Testis (tissue), 3 donors: ENCODE measurements around the gene LAIR1. TPM values are rescaled to one million over a fixed set of nuclear protein-coding genes. Genes with fewer than 3 reads are reported as not detected.
"Not testable (repeated sequence)": the region's sequence is repeated elsewhere in the genome, so short reads cannot be mapped to it uniquely, and the experiment has no call there.

Experiments used
- DNase-seq: peaks from one replicate; pipeline ENCODE4 v3.0.0-alpha.2; 2019
- H3K27ac ChIP-seq, 2 donors: fragments of 200-600 bp; sonication (generic); one replicate each; pipeline ENCODE4 v1.5.1; 2019
- H3K27me3 ChIP-seq: fragments of 200-600 bp; sonication (generic); one replicate; pipeline ENCODE4 v1.5.1; 2019
- H3K36me3 ChIP-seq: fragments of 200-600 bp; sonication (generic); one replicate; pipeline ENCODE4 v1.5.1; 2017; ENCODE audit warnings: low read depth; ENCODE audit errors: missing control alignments
- H3K4me1 ChIP-seq: fragments of 200-600 bp; sonication (generic); one replicate; pipeline ENCODE4 v1.5.1; 2019
- H3K4me3 ChIP-seq, 2 donors: fragments of 200-600 bp; sonication (generic); one replicate each; pipeline ENCODE4 v1.5.1; 2017 to 2019
- H3K9me3 ChIP-seq: fragments of 200-600 bp; sonication (generic); one replicate; pipeline ENCODE4 v1.5.1; 2017
- CTCF ChIP-seq, 3 experiments: fragments of 450-650 bp in 2 of 3; fragments of 200-600 bp in 1 of 3; sonication (generic) in 1 of 3; IDR thresholded peaks; one replicate each; pipeline ENCODE4 v1.5.1; 2016 to 2019; ENCODE audit warnings: antibody characterized with exemption in 3 of 3, mild to moderate bottlenecking in 2 of 3, moderate library complexity in 1 of 3
- POLR2A ChIP-seq: fragments of 450-650 bp; IDR thresholded peaks from one replicate; pipeline ENCODE4 v1.6.1; 2017; ENCODE audit warnings: antibody characterized with exemption, mild to moderate bottlenecking, moderate library complexity
- WGBS, 2 donors: methylation state at CpG; one replicate each; pipeline ENCODE4 v1.1.5; 2018; 5-methylcytosine and 5-hydroxymethylcytosine counted together
- intact Hi-C: fragments of 100-400 bp; cut with DNase I; formaldehyde crosslinking; loops from one replicate; pipeline ENCODE4 v1.15.1; 2023; ENCODE audit warnings: low total_unique reads
- polyA plus RNA-seq: library from polyadenylated mRNA; stranded (reverse); fragments of 350-450 nt; fragmentation: Illumina TruSeq; extraction: RNeasy Lipid Tissue Mini Kit (QIAGEN cat#74804); gene quantifications from one replicate; pipeline ENCODE4 v1.2.3, GENCODE V29; 2014; ENCODE audit warnings: low read depth, low replicate concordance; ENCODE audit not compliant: insufficient read depth
- total RNA-seq, 2 donors: library from RNA; depleted of rRNA; stranded (reverse); fragments of >200 nt; gene quantifications; one replicate each; pipeline ENCODE4 v1.2.3, GENCODE V29; 2016

The LAIR1 gene
- total and polyA plus RNA-seq, 3 donors from 2014 or later, result 6.4 to 13.4 (median 7.1) TPM

- H3K27me3 ChIP-seq, H3K4me3 ChIP-seq, intact Hi-C loops, H3K36me3 ChIP-seq, H3K9me3 ChIP-seq, H3K27ac ChIP-seq, H3K4me1 ChIP-seq: not testable (repeated sequence)
- DNase-seq, result peak; percentile 50
- WGBS, 2 donors, result 8 to 19% methylated on average over 9 to 19 of the region's 21 CpGs
Measured at GRCh38 chr19:54359149-54359820, 5.4 kb downstream of the LAIR1 start.

- WGBS, 2 donors, result 60 to 80% methylated on average over 4 to 16 of the region's 16 CpGs
- no peaks in the 10 kb centered on the region for H3K36me3 ChIP-seq
- H3K27ac ChIP-seq, result no peak overlapping the region
- H3K4me1 ChIP-seq, result no peaks in the 10 kb centered on the region
- TF ChIP-seq CTCF (IDR thresholded peaks at IDR 0.05) (no peak), POLR2A (no peak)
- no peaks in the 10 kb centered on the region for H3K27me3 ChIP-seq
- intact Hi-C loops, result no loop called here
- DNase-seq, result no peak
- H3K4me3 ChIP-seq, result no peak overlapping the region
- H3K9me3 ChIP-seq, result no peaks in the 10 kb centered on the region
Measured at GRCh38 chr19:54357381-54357780, 7.3 kb downstream of the LAIR1 start.

GRCh38 chr19:54356444-54357056, 8.2 kb downstream of the LAIR1 start:
- no peak for TF ChIP-seq POLR2A
- no peak for TF ChIP-seq CTCF (IDR thresholded peaks at IDR 0.05)
- Histone ChIP-seq H3K27ac (no peak overlapping the region), H3K4me3 (no peak overlapping the region), H3K4me1 (no peaks in the 10 kb centered on the region), H3K27me3 (no peaks in the 10 kb centered on the region), H3K36me3 (no peaks in the 10 kb centered on the region), H3K9me3 (no peaks in the 10 kb centered on the region)
- no peak for DNase-seq
- WGBS, 2 donors, result 73 to 74% methylated on average over 12 of the region's 12 CpGs
- intact Hi-C loops, result no loop called here

GRCh38 chr19:54355675-54356074, 9.1 kb downstream of the LAIR1 start:
- H3K36me3 ChIP-seq, result no peaks in the 10 kb centered on the region
- TF ChIP-seq POLR2A, result no peak
- no peak for TF ChIP-seq CTCF (IDR thresholded peaks at IDR 0.05)
- no peak overlapping the region for H3K4me3 ChIP-seq
- H3K9me3 ChIP-seq, result no peaks in the 10 kb centered on the region
- no peaks in the 10 kb centered on the region for H3K27me3 ChIP-seq
- 83 to 90% methylated on average over 14 of the region's 14 CpGs for WGBS, 2 donors
- H3K4me1 ChIP-seq, result no peaks in the 10 kb centered on the region
- intact Hi-C loops, result no loop called here
- DNase-seq, result no peak
- H3K27ac ChIP-seq, result no peak overlapping the region

- WGBS, 2 donors, result 51 to 68% methylated on average over 2 to 3 of the region's 3 CpGs
- TF ChIP-seq POLR2A (no peak), CTCF (IDR thresholded peaks at IDR 0.05) (no peak)
- no peak overlapping the region for H3K27ac ChIP-seq
Measured at GRCh38 chr19:54354761-54355160, 10.0 kb downstream of the LAIR1 start.

More at GRCh38 chr19:54354761-54355160, 10.0 kb downstream of the LAIR1 start:
- H3K4me3 ChIP-seq, result no peak overlapping the region
- H3K36me3 ChIP-seq, result no peaks in the 10 kb centered on the region
- no peaks in the 10 kb centered on the region for H3K4me1 ChIP-seq
- no peaks in the 10 kb centered on the region for H3K9me3 ChIP-seq
- intact Hi-C loops, result no loop called here
- DNase-seq, result no peak
- H3K27me3 ChIP-seq, result no peaks in the 10 kb centered on the region
